Right forelimb (tissue), 1 donor: ENCODE data around the gene CCR2.
"Not testable (repeated sequence)": the region's sequence is repeated elsewhere in the genome, so short reads cannot be mapped to it uniquely, and the experiment has no call there.

Experiments
- DNase-seq: peaks from one replicate; pipeline ENCODE4 v3.0.0-alpha.2; 2018

CCR2 gene

GRCh38 chr3:46353647-46354410 is at the start of gene CCR2:
Gene CCR2 (plus strand): TSS chr3:46354111. CDS start chr3:46357528, 3,417 bp downstream.
- DNase-seq, result no peak

DNA sequence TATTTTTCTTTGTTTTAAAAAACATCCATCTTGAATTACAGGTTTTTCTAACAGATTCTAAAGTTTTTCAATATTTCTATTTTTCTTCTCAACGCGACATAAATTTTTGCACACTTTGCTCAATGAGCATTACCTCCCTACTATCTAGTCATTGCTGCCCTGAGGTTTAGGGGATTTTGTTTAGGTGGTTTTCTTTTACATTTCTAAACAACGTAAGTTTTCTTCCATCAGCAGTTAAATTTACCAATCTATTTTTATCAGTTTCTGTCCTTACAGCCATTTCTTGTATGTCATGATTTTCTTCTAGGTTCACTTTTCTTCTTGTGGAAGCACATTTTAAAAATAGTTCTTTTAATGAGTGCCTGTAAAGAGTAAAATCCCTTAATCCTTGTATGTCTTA is 49.2 kb upstream of the CCR2 start:
- no peak for DNase-seq

GRCh38 chr3:46312991-46313390 is 40.9 kb upstream of the CCR2 start:
- no peak for DNase-seq

DNA sequence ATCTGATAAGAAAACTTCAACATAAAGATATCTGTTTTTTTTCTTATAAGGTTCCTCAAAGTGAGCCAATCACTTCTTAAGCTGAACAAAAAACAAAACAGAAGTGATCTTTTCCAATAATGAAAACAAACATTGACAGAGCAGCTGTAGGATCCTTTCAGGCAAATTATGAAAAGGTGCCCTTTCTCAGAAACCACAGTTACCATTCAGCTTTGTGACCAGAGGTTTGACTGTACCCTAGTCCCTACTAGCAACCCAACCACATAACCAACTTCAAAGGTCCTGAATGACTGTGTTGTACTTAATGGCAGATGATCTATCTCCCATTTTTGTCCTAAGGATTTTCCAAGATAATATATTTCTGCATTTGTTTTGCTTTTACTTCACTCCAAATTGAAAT is 39.4 kb upstream of the CCR2 start:
- no peak for DNase-seq

GRCh38 chr3:46316206-46316605 is 37.7 kb upstream of the CCR2 start:
- DNase-seq, result no peak

DNA sequence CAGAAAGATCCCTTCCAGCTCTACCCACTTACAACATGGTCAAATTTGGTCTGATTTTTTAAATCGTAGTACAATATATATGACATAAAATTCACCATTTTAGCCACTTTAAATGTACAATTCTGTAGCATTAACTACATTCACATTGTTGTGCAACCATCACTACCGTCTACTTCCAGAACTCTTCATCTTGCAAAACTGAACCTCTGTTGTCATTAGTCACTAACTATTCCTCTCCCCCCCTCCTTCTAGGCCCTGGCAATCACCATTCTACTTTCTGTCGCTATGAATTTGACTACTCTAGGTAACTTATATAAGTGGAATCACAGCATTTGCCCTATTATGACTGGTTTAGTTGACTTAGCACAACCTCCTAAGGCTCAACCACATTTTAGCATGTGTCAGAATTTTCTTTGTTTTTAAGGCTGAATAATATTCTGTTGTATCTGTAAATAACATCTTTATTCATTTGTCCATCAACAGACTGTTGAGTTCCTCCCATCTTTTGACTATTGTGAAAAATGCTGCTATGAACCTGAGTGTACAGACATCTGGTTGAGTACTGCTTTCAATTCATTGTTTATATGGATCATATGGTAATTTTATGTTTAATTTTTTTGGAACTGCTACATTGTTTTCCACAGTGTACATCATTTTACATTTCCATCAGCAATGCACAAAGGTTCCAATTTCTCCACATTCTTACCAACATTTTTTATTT is 35.5 kb upstream of the CCR2 start:
- DNase-seq, result no peak

GRCh38 chr3:46321461-46322104 is 32.3 kb upstream of the CCR2 start:
- no peak for DNase-seq

GRCh38 chr3:46324036-46324435 is 29.9 kb upstream of the CCR2 start:
- no peak for DNase-seq

DNA sequence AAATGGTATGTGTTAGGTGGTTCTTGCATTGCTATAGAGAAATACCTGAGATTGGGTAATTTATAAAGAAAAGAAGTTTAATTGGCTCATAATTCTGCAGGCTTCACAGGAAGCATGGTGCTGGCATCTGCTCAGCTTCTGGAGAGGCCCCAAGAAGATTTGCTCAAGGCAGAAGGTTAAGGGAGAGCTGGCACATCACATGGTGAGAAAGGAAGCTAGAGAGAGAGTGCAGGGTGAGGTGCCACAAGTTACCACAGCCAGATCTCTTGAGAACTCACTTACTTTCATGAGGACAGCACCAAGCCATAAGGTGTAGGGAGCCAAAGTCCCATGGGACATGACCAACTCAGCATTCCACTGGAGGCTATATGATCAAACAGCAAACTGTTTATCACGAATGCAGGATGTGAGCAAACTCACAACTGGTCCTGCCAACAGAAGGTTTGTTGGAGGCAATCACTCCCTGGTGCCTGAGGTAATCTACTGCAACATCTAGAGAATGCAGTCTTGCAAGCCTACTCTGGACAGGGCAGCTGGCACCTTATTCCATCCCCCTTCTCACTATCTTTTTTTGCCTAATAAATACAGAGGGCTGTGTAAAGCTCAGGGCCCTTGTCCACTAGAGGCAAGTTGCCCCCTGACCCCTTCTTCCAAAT is 28.1 kb upstream of the CCR2 start:
- no peak for DNase-seq

DNA sequence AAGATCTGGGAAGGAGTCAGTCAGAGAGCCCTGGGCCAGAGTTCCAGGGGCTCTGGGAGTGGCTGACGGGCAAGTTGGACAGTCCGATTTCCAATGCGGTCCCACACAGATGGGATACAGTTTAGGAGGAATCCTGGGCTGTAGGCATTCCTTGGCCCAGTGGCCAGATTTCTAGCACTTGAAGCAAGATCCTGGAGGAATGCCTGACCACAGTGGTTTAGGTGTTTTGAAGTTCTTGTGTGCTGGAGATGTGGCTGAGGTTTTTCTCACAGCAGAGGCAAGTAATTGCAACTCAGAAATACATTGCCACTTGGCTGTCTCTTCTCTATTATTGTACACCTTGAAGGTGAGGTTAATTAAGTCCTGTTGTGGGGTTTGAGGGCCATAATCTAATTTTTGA is 23.2 kb upstream of the CCR2 start:
- DNase-seq, result not testable (repeated sequence)

GRCh38 chr3:46334741-46335478 is 19.0 kb upstream of the CCR2 start:
- DNase-seq, result no peak

DNA sequence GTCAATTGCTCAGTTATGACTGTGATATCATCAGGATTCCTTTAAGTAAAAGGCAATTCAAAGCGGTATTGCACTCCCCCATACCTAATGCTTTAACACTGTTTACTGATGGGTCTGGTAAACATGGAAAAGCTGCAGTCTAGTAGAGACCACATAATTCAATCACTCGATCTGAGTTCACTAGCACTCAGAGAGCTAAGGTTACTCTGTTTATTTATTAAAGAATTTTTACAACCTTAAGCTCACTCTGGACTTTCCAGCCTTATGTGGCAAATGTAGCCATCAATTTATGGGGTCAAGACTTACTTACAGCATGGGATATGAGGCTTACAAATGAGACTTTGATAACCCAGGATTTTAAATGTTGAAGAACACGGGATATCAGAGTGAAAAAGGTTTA is 18.4 kb upstream of the CCR2 start:
- DNase-seq, result no peak

DNA sequence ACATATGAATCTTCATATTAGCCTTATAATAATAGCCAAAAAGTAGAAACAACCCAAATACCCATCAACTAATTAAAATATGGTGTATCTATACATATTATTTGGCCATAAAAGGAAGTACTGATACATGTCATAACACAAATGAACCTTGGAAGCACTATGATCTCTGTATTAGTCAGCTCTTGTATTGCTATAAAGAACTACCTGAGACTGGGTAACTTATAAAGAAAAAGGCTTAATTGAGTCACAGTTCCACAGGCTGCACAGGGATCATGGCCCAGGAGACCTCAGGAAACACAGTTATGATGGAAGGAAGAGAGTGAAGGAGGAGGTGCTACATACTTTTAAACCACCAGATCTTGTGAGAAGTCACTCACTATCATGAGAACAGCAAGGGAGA is 16.0 kb upstream of the CCR2 start:
- DNase-seq, result no peak

GRCh38 chr3:46338840-46339239 is 15.1 kb upstream of the CCR2 start:
- DNase-seq, result no peak

DNA sequence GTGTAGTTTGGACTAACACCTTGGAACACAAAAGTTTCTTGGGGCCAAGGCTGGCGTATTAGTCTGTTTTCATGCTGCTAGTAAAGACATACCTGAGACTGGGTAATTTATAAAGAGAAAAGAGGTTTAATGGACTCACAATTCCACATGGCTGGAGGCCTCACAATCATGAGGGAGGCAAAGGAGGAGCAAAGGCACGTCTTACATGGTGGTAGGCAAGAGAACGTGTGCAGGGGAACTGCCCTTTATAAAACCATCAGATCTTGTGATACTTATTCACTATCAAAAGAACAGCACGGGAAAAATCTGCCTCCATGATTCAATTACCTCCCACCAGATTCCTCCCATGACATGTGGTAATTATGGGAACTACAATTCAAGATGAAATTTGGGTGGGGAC is 9.4 kb upstream of the CCR2 start:
- DNase-seq, result no peak

GRCh38 chr3:46348823-46349482 is 5.0 kb upstream of the CCR2 start:
- no peak for DNase-seq

GRCh38 chr3:46349484-46350261 is 4.2 kb upstream of the CCR2 start:
- DNase-seq, result no peak

GRCh38 chr3:46350262-46350565 is 3.7 kb upstream of the CCR2 start:
- DNase-seq, result no peak

- DNase-seq, result no peak
Observed at GRCh38 chr3:46351646-46352045, 2.3 kb upstream of the CCR2 start.

- DNase-seq, result no peak
Observed at GRCh38 chr3:46353090-46353489, 821 bp upstream of the CCR2 start.

DNA sequence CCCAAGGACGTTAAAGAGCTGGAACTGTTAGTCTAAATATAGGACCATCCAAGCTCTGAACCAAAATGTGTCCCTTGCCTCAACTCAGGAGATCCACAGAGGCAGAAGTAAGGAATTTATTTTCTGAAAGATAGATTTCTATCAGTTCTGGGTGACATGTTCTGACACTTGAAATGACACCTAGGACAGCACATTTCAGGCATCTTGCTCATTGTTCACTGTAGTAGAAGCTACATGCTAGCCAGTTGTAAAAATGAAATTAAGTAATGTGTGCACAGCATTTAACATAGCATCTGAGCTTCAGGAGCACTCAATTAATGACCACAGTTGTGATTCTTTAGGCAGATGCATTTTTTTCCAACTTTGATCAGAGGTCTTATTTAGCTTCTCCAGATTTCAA is 567 bp downstream of the CCR2 start:
- no peak for DNase-seq

DNA sequence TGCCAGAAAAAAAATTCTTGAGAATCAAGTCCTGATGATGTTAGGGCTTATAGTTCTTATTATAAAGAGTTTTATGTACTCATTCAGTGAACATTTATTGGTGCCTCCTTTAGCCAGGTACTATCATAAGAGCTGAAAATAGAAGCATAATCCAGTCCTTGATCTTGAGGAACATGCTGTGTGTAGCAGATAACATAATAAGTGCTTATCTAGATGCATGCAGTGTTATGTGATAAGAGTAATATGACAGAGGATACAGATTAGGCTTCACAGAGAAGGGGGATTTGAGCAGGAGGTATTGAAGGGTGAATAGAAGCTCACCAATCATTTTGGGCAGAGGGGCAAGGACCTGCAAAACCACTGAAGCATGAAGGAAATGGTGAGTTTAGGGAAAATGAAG is 1.1 kb downstream of the CCR2 start:
- no peak for DNase-seq
